Tibial artery (tissue), 4 donors: Measurements from ENCODE around the gene RBP3.
A peak's percentile ranks its signal among the peaks of the same experiment; 100 is the strongest.

Source experiments
- DNase-seq, 2 donors: peaks; one replicate each; pipeline ENCODE4 v3.0.0-alpha.2; 2019
- H3K27ac ChIP-seq, 2 donors: fragments of 200-600 bp; sonication (generic) in 1 of 2; 1 replicate in 1 of 2; 2 replicates in 1 of 2; pipeline ENCODE4 v1.5.1; 2018 to 2019; ENCODE audit warnings: mild to moderate bottlenecking in 1 of 2
- H3K27me3 ChIP-seq, 2 donors: fragments of 200-600 bp; sonication (generic) in 1 of 2; one replicate each; pipeline versions ENCODE4 v1.5.1 to v1.6.0; 2016 to 2019
- H3K36me3 ChIP-seq, 3 donors: fragments of 200-600 bp; sonication (generic) in 2 of 3; one replicate each; pipeline ENCODE4 v1.5.1; 2016 to 2019; ENCODE audit warnings: mild to moderate bottlenecking in 2 of 3
- H3K4me1 ChIP-seq, 4 donors: fragments of 200-600 bp; sonication (generic) in 2 of 4; 1 replicate in 3 of 4; 2 replicates in 1 of 4; pipeline ENCODE4 v1.5.1; 2016 to 2019
- H3K4me3 ChIP-seq, 2 donors: fragments of 200-600 bp; sonication (generic) in 1 of 2; 1 replicate in 1 of 2; 2 replicates in 1 of 2; pipeline ENCODE4 v1.5.1; 2018 to 2019; ENCODE audit warnings: mild to moderate bottlenecking in 2 of 2
- H3K9me3 ChIP-seq, 3 donors: fragments of 200-600 bp; sonication (generic) in 1 of 3; one replicate each; pipeline ENCODE4 v1.5.1; 2016 to 2019
- intact Hi-C: fragments of 100-400 bp; cut with DNase I; formaldehyde crosslinking; loops from one replicate; pipeline ENCODE4 v1.15.0; 2023; ENCODE audit warnings: low total_unique reads
- TF ChIP-seq, protein P1 (sequence below), 2 experiments: fragments of 200-600 bp in 1 of 2; fragments of 450-650 bp in 1 of 2; IDR thresholded peaks; one replicate each; pipeline ENCODE4 v1.5.1; 2017 to 2019; ENCODE audit warnings: antibody characterized with exemption in 2 of 2, mild to moderate bottlenecking in 1 of 2, moderate library complexity in 1 of 2

Gene RBP3

DNA sequence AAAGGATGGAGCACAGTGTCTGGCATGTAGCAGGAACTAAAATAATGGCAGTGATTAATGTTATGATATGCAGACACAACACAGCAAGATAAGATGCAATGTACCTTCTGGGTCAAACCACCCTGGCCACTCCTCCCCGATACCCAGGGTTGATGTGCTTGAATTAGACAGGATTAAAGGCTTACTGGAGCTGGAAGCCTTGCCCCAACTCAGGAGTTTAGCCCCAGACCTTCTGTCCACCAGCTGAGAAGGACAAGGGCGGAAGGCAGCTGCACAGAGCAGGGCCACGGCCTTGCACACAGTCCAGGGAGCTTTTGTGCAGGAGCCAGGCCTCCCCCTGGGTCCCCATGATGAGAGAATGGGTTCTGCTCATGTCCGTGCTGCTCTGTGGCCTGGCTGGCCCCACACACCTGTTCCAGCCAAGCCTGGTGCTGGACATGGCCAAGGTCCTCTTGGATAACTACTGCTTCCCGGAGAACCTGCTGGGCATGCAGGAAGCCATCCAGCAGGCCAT, at the start of gene RBP3:
RBP3 (plus strand) TSS at position 226 of the 514 bp plus-strand sequence; CDS start at position 348, 122 bp downstream.
- H3K4me1 ChIP-seq, result no peaks in the 10 kb centered on the region
- DNase-seq, result peak in 1 of 2 donors; percentile 51
- no peaks in the 10 kb centered on the region for H3K9me3 ChIP-seq
- H3K27ac ChIP-seq, result no peak within 1 kb of the TSS
- TF ChIP-seq, protein P1, sequence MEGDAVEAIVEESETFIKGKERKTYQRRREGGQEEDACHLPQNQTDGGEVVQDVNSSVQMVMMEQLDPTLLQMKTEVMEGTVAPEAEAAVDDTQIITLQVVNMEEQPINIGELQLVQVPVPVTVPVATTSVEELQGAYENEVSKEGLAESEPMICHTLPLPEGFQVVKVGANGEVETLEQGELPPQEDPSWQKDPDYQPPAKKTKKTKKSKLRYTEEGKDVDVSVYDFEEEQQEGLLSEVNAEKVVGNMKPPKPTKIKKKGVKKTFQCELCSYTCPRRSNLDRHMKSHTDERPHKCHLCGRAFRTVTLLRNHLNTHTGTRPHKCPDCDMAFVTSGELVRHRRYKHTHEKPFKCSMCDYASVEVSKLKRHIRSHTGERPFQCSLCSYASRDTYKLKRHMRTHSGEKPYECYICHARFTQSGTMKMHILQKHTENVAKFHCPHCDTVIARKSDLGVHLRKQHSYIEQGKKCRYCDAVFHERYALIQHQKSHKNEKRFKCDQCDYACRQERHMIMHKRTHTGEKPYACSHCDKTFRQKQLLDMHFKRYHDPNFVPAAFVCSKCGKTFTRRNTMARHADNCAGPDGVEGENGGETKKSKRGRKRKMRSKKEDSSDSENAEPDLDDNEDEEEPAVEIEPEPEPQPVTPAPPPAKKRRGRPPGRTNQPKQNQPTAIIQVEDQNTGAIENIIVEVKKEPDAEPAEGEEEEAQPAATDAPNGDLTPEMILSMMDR (IDR thresholded peaks at IDR 0.05), result no peak
- H3K36me3 ChIP-seq, result no peaks in the 10 kb centered on the region
- intact Hi-C loops, result no loop called here
- no peak within 1 kb of the TSS for H3K4me3 ChIP-seq
- no peaks in the 10 kb centered on the region for H3K27me3 ChIP-seq

DNA sequence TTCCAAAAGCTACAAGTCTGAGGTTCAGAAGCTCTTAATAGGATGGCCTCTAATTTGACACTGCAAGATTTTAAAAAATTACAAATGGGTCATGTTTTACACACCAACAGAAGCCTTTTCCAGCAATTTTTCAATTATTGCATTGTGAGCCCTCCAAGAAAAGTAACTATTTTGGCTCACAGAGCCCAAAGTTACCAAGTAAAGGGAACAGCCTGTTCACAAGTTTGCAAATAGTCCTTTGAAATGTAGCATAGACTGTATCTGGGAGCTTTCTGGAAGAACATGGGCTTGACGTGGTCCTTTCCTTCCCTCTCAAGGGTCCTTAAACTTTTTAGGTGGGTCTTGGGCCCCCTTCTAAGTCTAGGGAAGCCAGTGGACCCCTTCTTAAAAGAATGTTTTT, 49.4 kb upstream of the RBP3 start:
- intact Hi-C loops, result no loop called here
- peaks cover 0 to 38% of the 10 kb centered on the region in 2 donors for H3K27me3 ChIP-seq

DNA sequence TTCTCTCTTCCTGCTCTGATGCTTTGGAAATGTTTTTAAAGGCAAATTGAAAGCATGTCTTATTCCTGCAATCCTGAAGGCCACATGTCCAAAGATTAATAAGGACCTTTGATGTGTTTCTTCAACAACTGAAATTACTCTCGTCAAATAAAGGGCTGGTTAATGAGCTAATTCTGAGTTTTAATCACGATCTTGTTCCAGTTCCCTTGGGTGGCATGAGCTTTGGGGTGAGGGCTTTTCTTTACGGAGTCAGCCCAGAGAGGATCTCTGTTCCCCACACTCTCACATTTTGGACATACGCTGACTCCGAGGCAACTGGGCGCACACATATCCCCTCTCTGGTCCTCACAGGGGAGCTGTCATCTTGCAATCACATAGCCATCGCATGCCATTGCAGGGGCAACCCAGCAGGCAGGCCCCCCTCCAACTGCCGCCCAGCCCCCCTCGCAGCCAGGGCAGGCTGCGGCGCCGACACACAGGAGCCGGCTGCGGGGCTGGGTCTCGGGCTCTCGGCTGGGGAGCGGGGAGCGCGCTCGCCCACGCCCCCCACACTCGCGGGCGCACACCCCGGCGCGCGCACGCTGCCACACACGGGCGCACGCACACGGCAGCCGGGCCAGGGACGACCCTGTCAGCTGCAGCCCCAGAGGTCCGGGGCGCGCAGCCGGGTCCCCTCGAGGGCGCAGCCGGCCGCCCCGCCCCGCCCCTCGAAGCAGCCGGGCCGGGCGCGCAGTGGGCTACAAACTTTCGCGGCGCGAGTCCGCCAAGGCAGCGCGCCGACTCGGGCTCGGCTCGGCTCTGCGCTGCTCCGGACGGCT, 48.3 kb upstream of the RBP3 start, which contains the start of gene GDF10:
GDF10 (plus strand) TSS at position 587 of the 818 bp plus-strand sequence. CDS start 455 bp downstream, outside the sequence.
- intact Hi-C loops, result no loop called here
- Histone ChIP-seq H3K4me3 (peak within 1 kb of the TSS; percentile 52 to 60), H3K36me3 (no peaks in the 10 kb centered on the region), H3K27me3 (peaks cover 0 to 35% of the 10 kb centered on the region in 2 donors), H3K27ac (peak within 1 kb of the TSS; percentile 50 to 59), H3K9me3 (no peaks in the 10 kb centered on the region), H3K4me1 (peaks cover 0 to 40% (median 22%) of the 10 kb centered on the region in 4 donors)
- no peak for DNase-seq
- TF ChIP-seq, protein P1 (IDR thresholded peaks at IDR 0.05), result no peak

More for the DNA sequence above, 49.4 kb upstream of the RBP3 start:
- no peaks in the 10 kb centered on the region for H3K9me3 ChIP-seq
- TF ChIP-seq, protein P1 (IDR thresholded peaks at IDR 0.05), result no peak
- peak overlapping the region; percentile 47 to 59 for H3K27ac ChIP-seq
- no peak for DNase-seq
- no peaks in the 10 kb centered on the region for H3K36me3 ChIP-seq
- H3K4me1 ChIP-seq, result peaks cover 0 to 40% (median 22%) of the 10 kb centered on the region in 4 donors
- H3K4me3 ChIP-seq, result no peak overlapping the region

DNA sequence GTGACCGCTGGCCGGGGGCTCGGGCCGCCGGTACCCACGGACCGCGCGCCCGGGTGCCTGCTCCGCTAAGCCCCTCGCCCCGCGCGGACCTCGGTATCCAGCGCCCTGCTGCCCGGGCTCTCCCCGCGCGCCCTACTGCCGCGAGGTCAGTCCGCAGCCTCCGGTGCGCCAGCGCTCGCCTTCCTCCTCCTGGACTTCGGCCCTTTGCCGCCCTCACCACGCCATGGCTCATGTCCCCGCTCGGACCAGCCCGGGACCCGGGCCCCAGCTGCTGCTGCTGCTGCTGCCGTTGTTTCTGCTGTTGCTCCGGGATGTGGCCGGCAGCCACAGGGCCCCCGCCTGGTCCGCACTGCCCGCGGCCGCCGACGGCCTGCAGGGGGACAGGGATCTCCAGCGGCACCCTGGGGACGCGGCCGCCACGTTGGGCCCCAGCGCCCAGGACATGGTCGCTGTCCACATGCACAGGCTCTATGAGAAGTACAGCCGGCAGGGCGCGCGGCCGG, 47.7 kb upstream of the RBP3 start:
- Histone ChIP-seq H3K36me3 (no peaks in the 10 kb centered on the region), H3K9me3 (no peaks in the 10 kb centered on the region), H3K27ac (peak overlapping the region; percentile 50 to 59), H3K4me1 (peaks cover 0 to 40% (median 22%) of the 10 kb centered on the region in 4 donors), H3K27me3 (peaks cover 0 to 37% of the 10 kb centered on the region in 2 donors), H3K4me3 (peak overlapping the region; percentile 52 to 60)
- TF ChIP-seq, protein P1 (IDR thresholded peaks at IDR 0.05), result no peak
- intact Hi-C loops, result no loop called here
- no peak for DNase-seq

DNA sequence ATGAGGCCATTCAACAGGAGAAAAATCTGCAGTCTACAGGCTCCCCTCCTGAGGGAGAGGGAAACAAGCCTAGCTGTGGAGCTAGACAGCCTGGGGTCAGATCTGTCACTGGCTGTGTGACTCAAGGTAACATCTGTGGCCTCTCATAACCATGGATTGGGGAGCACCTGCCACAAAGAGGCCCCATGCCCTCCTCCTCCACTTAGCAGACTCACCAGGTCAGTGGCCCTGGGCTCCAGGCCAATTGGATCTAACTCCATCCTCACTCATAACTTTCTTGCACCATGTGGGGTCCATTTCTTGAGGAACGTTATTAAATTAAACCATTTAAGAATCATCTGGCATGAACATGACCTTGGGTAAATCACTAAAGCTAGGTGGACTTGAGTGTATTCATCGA, 46.3 kb upstream of the RBP3 start:
- Histone ChIP-seq H3K36me3 (no peaks in the 10 kb centered on the region), H3K4me1 (peaks cover 0 to 40% (median 22%) of the 10 kb centered on the region in 4 donors), H3K27ac (no peak overlapping the region), H3K4me3 (no peak overlapping the region), H3K9me3 (no peaks in the 10 kb centered on the region), H3K27me3 (peaks cover 0 to 41% of the 10 kb centered on the region in 2 donors)
- no peak for DNase-seq
- intact Hi-C loops, result no loop called here
- TF ChIP-seq, protein P1 (IDR thresholded peaks at IDR 0.05), result no peak
